Esophagus squamous epithelium (tissue), 4 donors: ENCODE results near the gene SLC66A3.
A peak's percentile ranks its signal among the peaks of the same experiment; 100 is the strongest.

ENCODE experiments used
- POLR2A ChIP-seq, 4 donors: fragments of 450-650 bp; IDR thresholded peaks; one replicate each; pipeline ENCODE4 v1.6.1; 2017; ENCODE audit warnings: antibody characterized with exemption in 4 of 4, mild to moderate bottlenecking in 4 of 4, moderate library complexity in 3 of 4
- TF ChIP-seq, protein P1 (sequence below), 6 experiments: fragments of 450-650 bp in 4 of 6; fragments of 200-600 bp in 2 of 6; sonication (generic) in 2 of 6; IDR thresholded peaks; one replicate each; pipeline ENCODE4 v1.5.1; 2016 to 2019; ENCODE audit warnings: antibody characterized with exemption in 6 of 6, mild to moderate bottlenecking in 4 of 6, moderate library complexity in 4 of 6

GRCh38 chr2:11123856-11124759 lies 31.2 kb upstream of the SLC66A3 start:
- TF ChIP-seq, protein P1, sequence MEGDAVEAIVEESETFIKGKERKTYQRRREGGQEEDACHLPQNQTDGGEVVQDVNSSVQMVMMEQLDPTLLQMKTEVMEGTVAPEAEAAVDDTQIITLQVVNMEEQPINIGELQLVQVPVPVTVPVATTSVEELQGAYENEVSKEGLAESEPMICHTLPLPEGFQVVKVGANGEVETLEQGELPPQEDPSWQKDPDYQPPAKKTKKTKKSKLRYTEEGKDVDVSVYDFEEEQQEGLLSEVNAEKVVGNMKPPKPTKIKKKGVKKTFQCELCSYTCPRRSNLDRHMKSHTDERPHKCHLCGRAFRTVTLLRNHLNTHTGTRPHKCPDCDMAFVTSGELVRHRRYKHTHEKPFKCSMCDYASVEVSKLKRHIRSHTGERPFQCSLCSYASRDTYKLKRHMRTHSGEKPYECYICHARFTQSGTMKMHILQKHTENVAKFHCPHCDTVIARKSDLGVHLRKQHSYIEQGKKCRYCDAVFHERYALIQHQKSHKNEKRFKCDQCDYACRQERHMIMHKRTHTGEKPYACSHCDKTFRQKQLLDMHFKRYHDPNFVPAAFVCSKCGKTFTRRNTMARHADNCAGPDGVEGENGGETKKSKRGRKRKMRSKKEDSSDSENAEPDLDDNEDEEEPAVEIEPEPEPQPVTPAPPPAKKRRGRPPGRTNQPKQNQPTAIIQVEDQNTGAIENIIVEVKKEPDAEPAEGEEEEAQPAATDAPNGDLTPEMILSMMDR (IDR thresholded peaks at IDR 0.05) = peak; percentile 31 to 84 (median 58)
- no peak for TF ChIP-seq POLR2A (IDR thresholded peaks at IDR 0.05)
